B cell (primary cell): ENCODE results near the gene STAG1.

Source experiments
- EZH2 ChIP-seq: IDR thresholded peaks from 2 replicates; pipeline ENCODE4 v1.6.1; 2012; ENCODE audit warnings: borderline replicate concordance, low read depth, mild to moderate bottlenecking, moderate library complexity, low read length; ENCODE audit not compliant: insufficient read depth, poor library complexity, severe bottlenecking
- TF ChIP-seq, protein P1 (sequence below): fragments of 200-600 bp; IDR thresholded peaks from one replicate; pipeline ENCODE4 v1.8.0; 2022; ENCODE audit warnings: antibody characterized with exemption, mild to moderate bottlenecking

GRCh38 chr3:136296960-136297359 lies 455.2 kb downstream of the STAG1 start:
- TF ChIP-seq, protein P1, sequence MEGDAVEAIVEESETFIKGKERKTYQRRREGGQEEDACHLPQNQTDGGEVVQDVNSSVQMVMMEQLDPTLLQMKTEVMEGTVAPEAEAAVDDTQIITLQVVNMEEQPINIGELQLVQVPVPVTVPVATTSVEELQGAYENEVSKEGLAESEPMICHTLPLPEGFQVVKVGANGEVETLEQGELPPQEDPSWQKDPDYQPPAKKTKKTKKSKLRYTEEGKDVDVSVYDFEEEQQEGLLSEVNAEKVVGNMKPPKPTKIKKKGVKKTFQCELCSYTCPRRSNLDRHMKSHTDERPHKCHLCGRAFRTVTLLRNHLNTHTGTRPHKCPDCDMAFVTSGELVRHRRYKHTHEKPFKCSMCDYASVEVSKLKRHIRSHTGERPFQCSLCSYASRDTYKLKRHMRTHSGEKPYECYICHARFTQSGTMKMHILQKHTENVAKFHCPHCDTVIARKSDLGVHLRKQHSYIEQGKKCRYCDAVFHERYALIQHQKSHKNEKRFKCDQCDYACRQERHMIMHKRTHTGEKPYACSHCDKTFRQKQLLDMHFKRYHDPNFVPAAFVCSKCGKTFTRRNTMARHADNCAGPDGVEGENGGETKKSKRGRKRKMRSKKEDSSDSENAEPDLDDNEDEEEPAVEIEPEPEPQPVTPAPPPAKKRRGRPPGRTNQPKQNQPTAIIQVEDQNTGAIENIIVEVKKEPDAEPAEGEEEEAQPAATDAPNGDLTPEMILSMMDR, result no peak
- TF ChIP-seq EZH2, result no peak
